HCT116 (cell line): ENCODE data around the gene STX19. TPM values are rescaled to one million over a fixed set of nuclear protein-coding genes. Genes with fewer than 3 reads are reported as not detected.

Experiments used
- ATAC-seq: fragments of 200-7000 bp; cut with Tn5 transposase; 2 replicates; pipeline ENCODE4 v1.9.1; 2020; ENCODE audit warnings: mild to moderate bottlenecking, moderate library complexity
- BruUV-seq: library from RNA; stranded (reverse); fragments of 400-500 nt; replicated peaks from 2 replicates; lab custom pipeline; 2021; lab: Mats Ljungman, UMichigan
- CTCF ChIA-PET: fragments of 300-600 bp; sonication (Branson Sonifier 250); formaldehyde crosslinking; loops from one replicate; lab custom pipeline; 2021; ENCODE audit warnings: antibody characterized with exemption; lab: Charles Lee
- POLR2A ChIA-PET: fragments of 300-600, 350-600 bp; sonication (Branson Sonifier 250); formaldehyde crosslinking; loops from one replicate; lab custom pipeline; 2021; ENCODE audit warnings: antibody characterized with exemption; lab: Charles Lee
- RAD21 ChIA-PET, 2 experiments: fragments of 300-600 bp; sonication (Branson Sonifier 250); formaldehyde crosslinking; loops; one replicate each; lab custom pipeline; 2023; ENCODE audit warnings: low total read pairs in 2 of 2; ENCODE audit not compliant: uncharacterized antibody in 2 of 2, unreplicated experiment in 2 of 2, low non-redundant PET in 1 of 2; lab: Charles Lee
- DNase-seq: peaks from one replicate; pipeline ENCODE4 v3.0.0-alpha.2; 2010; ENCODE audit warnings: low read depth, low spot score
- H2AFZ ChIP-seq: fragments of 200-600 bp; shearing (Covaris generic), sonication (generic); 2 replicates; pipeline ENCODE4 v1.6.1; 2017; ENCODE audit warnings: low read depth, mixed run types, mixed read lengths, antibody characterized with exemption, low read length; ENCODE audit not compliant: poor library complexity, severe bottlenecking
- H3K27ac ChIP-seq: 2 replicates; pipeline ENCODE4 v1.5.1; 2012; ENCODE audit warnings: low read depth, low read length
- H3K27me3 ChIP-seq: fragments of 200-600 bp; sonication (generic); 2 replicates; pipeline ENCODE4 v1.6.1; 2016; ENCODE audit warnings: mixed run types, low read length, mixed read lengths; ENCODE audit not compliant: insufficient read depth
- H3K36me3 ChIP-seq, 2 experiments: fragments of 200-500 bp in 1 of 2; fragments of 200-600 bp in 1 of 2; sonication (Bioruptor generic) in 1 of 2; sonication (generic) in 1 of 2; 2 replicates each; pipeline versions ENCODE4 v1.5.1 to v1.6.1; 2014 to 2016; ENCODE audit warnings: low read length in 2 of 2, inconsistent platforms in 1 of 2, mixed read lengths in 1 of 2, mixed run types in 1 of 2; ENCODE audit not compliant: insufficient read depth in 2 of 2, control insufficient read depth in 1 of 2
- H3K4me1 ChIP-seq, 2 experiments: fragments of 200-600 bp in 1 of 2; sonication (generic) in 1 of 2; 2 replicates each; pipeline versions ENCODE4 v1.5.1 to v1.6.1; 2012 to 2017; ENCODE audit warnings: low read length in 2 of 2, inconsistent platforms in 1 of 2, mild to moderate bottlenecking in 1 of 2, mixed read lengths in 1 of 2, mixed run types in 1 of 2, moderate library complexity in 1 of 2; ENCODE audit not compliant: insufficient read depth in 2 of 2, control insufficient read depth in 1 of 2
- H3K4me2 ChIP-seq: fragments of 200-600 bp; sonication (generic); 2 replicates; pipeline ENCODE4 v1.6.1; 2017; ENCODE audit warnings: mixed run types, low read length, mixed read lengths
- H3K4me3 ChIP-seq, 2 experiments: fragments of 200-600 bp in 1 of 2; sonication (generic) in 1 of 2; replicated peaks in 1 of 2; 2 replicates each; pipeline ENCODE4 v1.5.1; 2011 to 2016; ENCODE audit warnings: low read length in 2 of 2, control low read depth in 1 of 2, low read depth in 1 of 2, mild to moderate bottlenecking in 1 of 2, mixed read lengths in 1 of 2, mixed run types in 1 of 2
- H3K79me2 ChIP-seq: fragments of 200-600 bp; sonication (generic); 2 replicates; pipeline ENCODE4 v1.6.1; 2017; ENCODE audit warnings: mild to moderate bottlenecking, mixed run types, low read length, moderate library complexity, mixed read lengths; ENCODE audit not compliant: insufficient read depth
- H3K9ac ChIP-seq: fragments of 200-600 bp; sonication (generic); 2 replicates; pipeline ENCODE4 v1.6.1; 2016; ENCODE audit warnings: low read length, mixed read lengths
- H3K9me2 ChIP-seq: fragments of 200-600 bp; sonication (generic), shearing (Covaris generic); 2 replicates; pipeline ENCODE4 v1.6.1; 2017; ENCODE audit warnings: mixed run types, mild to moderate bottlenecking, moderate library complexity; ENCODE audit not compliant: insufficient read depth
- H3K9me3 ChIP-seq, 2 experiments: fragments of 200-500 bp in 1 of 2; fragments of 200-600 bp in 1 of 2; sonication (Bioruptor generic) in 1 of 2; sonication (generic) in 1 of 2; 2 replicates each; pipeline ENCODE4 v1.6.1; 2014 to 2017; ENCODE audit warnings: low read length in 2 of 2, mixed read lengths in 2 of 2, inconsistent platforms in 1 of 2, low read depth in 1 of 2, mild to moderate bottlenecking in 1 of 2, mixed run types in 1 of 2, moderate library complexity in 1 of 2; ENCODE audit not compliant: control insufficient read depth in 1 of 2, insufficient read depth in 1 of 2
- H4K20me1 ChIP-seq: fragments of 200-600 bp; sonication (generic), shearing (Covaris generic); 2 replicates; pipeline ENCODE4 v1.6.1; 2017; ENCODE audit warnings: mixed run types, mild to moderate bottlenecking, moderate library complexity; ENCODE audit not compliant: insufficient read depth
- ATF3 ChIP-seq: IDR thresholded peaks from 2 replicates; pipeline ENCODE4 v1.6.1; 2012
- CBX3 ChIP-seq: IDR thresholded peaks from 2 replicates; pipeline ENCODE4 v1.6.1; 2012; ENCODE audit warnings: low read depth
- CEBPB ChIP-seq: IDR thresholded peaks from 2 replicates; pipeline ENCODE4 v1.6.1; 2012; ENCODE audit warnings: low read depth
- CTCF ChIP-seq, 3 experiments: fragments of 200-600 bp in 1 of 3; sonication (generic) in 1 of 3; IDR thresholded peaks in 2 of 3; conservative IDR thresholded peaks in 1 of 3; 2 replicates each; pipeline ENCODE4 v1.5.1; 2012 to 2017; ENCODE audit warnings: low read depth in 2 of 3, low read length in 2 of 3, antibody characterized with exemption in 1 of 3, borderline replicate concordance in 1 of 3, control low read depth in 1 of 3, mild to moderate bottlenecking in 1 of 3, mixed read lengths in 1 of 3, mixed run types in 1 of 3, moderate library complexity in 1 of 3; ENCODE audit not compliant: insufficient read depth in 1 of 3
- EGR1 ChIP-seq: IDR thresholded peaks from 2 replicates; pipeline ENCODE4 v1.6.1; 2012; ENCODE audit warnings: low read depth
- ELF1 ChIP-seq: IDR thresholded peaks from 2 replicates; pipeline ENCODE4 v1.6.1; 2012; ENCODE audit warnings: low read depth, borderline replicate concordance
- EZH2 ChIP-seq: fragments of 200-600 bp; sonication (generic); IDR thresholded peaks from 2 replicates; pipeline ENCODE4 v1.6.1; 2017; ENCODE audit warnings: antibody characterized with exemption, mixed run types
- FOSL1 ChIP-seq: IDR thresholded peaks from 2 replicates; pipeline ENCODE4 v1.6.1; 2012; ENCODE audit warnings: low read depth
- JUND ChIP-seq: IDR thresholded peaks from 2 replicates; pipeline ENCODE4 v1.6.1; 2012
- POLR2A ChIP-seq: IDR thresholded peaks from 2 replicates; pipeline ENCODE4 v1.7.0; 2011; ENCODE audit warnings: borderline replicate concordance; ENCODE audit not compliant: insufficient read depth, insufficient read length; ENCODE audit errors: extremely low read depth
- REST ChIP-seq: IDR thresholded peaks from 2 replicates; pipeline ENCODE4 v1.6.1; 2012; ENCODE audit warnings: low read depth
- SIN3A ChIP-seq: IDR thresholded peaks from 2 replicates; pipeline ENCODE4 v1.6.1; 2012; ENCODE audit warnings: low read depth
- SP1 ChIP-seq: IDR thresholded peaks from 2 replicates; pipeline ENCODE4 v1.6.1; 2012; ENCODE audit warnings: low read depth
- YY1 ChIP-seq: IDR thresholded peaks from 2 replicates; pipeline ENCODE4 v1.6.1; 2011; ENCODE audit warnings: low read length, low read depth, moderate library complexity, mild to moderate bottlenecking; ENCODE audit not compliant: insufficient replicate concordance; ENCODE audit errors: extremely low read depth
- ZBTB33 ChIP-seq: IDR thresholded peaks from 2 replicates; pipeline ENCODE4 v1.6.1; 2011; ENCODE audit warnings: mild to moderate bottlenecking, low read length, moderate library complexity; ENCODE audit not compliant: insufficient replicate concordance; ENCODE audit errors: extremely low read depth
- ZFX ChIP-seq: fragments of 450-650 bp; IDR thresholded peaks from 2 replicates; pipeline ENCODE4 v1.6.1; 2017
- ZNF274 ChIP-seq: fragments of 200-500 bp; sonication (Bioruptor generic); IDR thresholded peaks from 2 replicates; pipeline ENCODE4 v1.6.1; 2014; ENCODE audit warnings: mild to moderate bottlenecking, low read depth, low read length, inconsistent platforms
- intact Hi-C: fragments of 100-400 bp; cut with micrococcal nuclease; formaldehyde crosslinking; loops from 2 replicates; pipeline ENCODE4 v1.10.0; 2022
- total RNA-seq: library from RNA; stranded (reverse); gene quantifications from one replicate; pipeline ENCODE4 v1.2.1, GENCODE V29; 2021; ENCODE audit not compliant: unreplicated experiment

Gene STX19
- total RNA-seq, 1 experiment from 2014 or later: not detected

DNA sequence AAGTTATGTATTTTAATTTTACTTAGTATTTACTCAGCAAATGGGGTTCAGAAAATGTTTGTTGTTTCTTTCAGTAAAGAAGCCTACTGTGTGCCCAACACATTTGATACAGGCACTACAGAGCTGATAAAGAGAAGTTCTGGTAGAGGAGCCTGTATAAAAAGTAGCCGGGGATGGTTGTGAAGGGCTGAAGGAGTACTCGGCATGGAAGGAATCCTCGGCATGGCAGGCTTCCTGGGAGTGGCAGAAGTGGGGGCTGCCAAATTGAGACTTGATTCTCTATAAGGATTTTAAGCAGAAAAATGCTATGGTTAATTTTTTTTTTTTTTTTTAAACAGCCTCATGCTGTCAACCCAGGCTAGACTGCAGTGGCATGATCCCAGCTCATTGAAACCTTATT lies 39.2 kb downstream of the STX19 start:
- CTCF ChIA-PET: interaction anchor here (1.5 kb wide), 1 partner anchor 80 kb away, joined by 5 read pairs; no protein-coding TSS in a partner anchor
- Histone ChIP-seq H3K4me3 (no peak overlapping the region), H3K9me2 (no peaks in the 10 kb centered on the region), H3K79me2 (peaks cover 14% of the 10 kb centered on the region; the same call in 1 of the 2 replicates), H3K27me3 (no peaks in the 10 kb centered on the region), H2AFZ (no peak overlapping the region), H3K36me3 (no peaks in the 10 kb centered on the region), H3K9ac (no peak overlapping the region), H3K4me2 (no peak overlapping the region), H4K20me1 (no peaks in the 10 kb centered on the region), H3K9me3 (no peaks in the 10 kb centered on the region), H3K4me1 (no peaks in the 10 kb centered on the region), H3K27ac (no peak overlapping the region)
- RAD21 ChIA-PET: no interaction called here
- DNase-seq (no peak), ATAC-seq (no peak)
- TF ChIP-seq ATF3: no peak
- no peak for TF ChIP-seq SIN3A
- no peak for TF ChIP-seq EGR1
- no peak for TF ChIP-seq CBX3
- no peak for TF ChIP-seq YY1
- TF ChIP-seq ELF1: no peak
- TF ChIP-seq EZH2: no peak
- no peak for TF ChIP-seq ZNF274
- TF ChIP-seq POLR2A: no peak
- no peak for TF ChIP-seq JUND
- TF ChIP-seq FOSL1: no peak
- no peak for TF ChIP-seq SP1
- TF ChIP-seq REST: no peak
- TF ChIP-seq ZBTB33: no peak
- TF ChIP-seq ZFX: no peak
- TF ChIP-seq CTCF (IDR thresholded peaks at IDR 0.05 in 2 of 3, conservative IDR thresholded peaks at IDR 0.05 in 1 of 3; ENCODE audit: borderline replicate concordance in 1 of 3, insufficient read depth in 1 of 3, low read depth in 2 of 3, low read length in 2 of 3): no peak
- TF ChIP-seq CEBPB: no peak
- intact Hi-C loops: no loop called here
- POLR2A ChIA-PET: no interaction called here
- BruUV-seq: no TSS peak
